SK-N-SH treated with all-trans-retinoic acid at 6 μM for 48 hours (cell line): ENCODE results near the gene RHNO1.

ENCODE experiments used
- ARNTL ChIP-seq: fragments of 450-650 bp; formaldehyde crosslinking; IDR thresholded peaks from 2 replicates; pipeline ENCODE4 v1.5.0; 2020; ENCODE audit warnings: low read depth, mild to moderate bottlenecking, moderate library complexity, borderline replicate concordance
- ESRRG ChIP-seq: fragments of 250-450 bp; sonication (Bioruptor Pico); IDR thresholded peaks from 2 replicates; pipeline ENCODE4 v1.6.1; 2021; ENCODE audit warnings: mild to moderate bottlenecking
- ISL1 ChIP-seq: fragments of 250-450 bp; sonication (Bioruptor Pico); IDR thresholded peaks from 2 replicates; pipeline ENCODE4 v2.1.2; 2022; ENCODE audit warnings: mild to moderate bottlenecking, moderate library complexity
- OSR1 ChIP-seq: fragments of 250-450 bp; sonication (Bioruptor Pico); IDR thresholded peaks from 2 replicates; pipeline ENCODE4 v1.8.0; 2022; ENCODE audit warnings: moderate library complexity, mild to moderate bottlenecking, inconsistent platforms
- RARB ChIP-seq: fragments of 250-450 bp; sonication (Bioruptor Pico); IDR thresholded peaks from 2 replicates; pipeline ENCODE4 v1.8.0; 2021; ENCODE audit warnings: mild to moderate bottlenecking, moderate library complexity
- SNAI2 ChIP-seq: fragments of 250-450 bp; sonication (Bioruptor Pico); IDR thresholded peaks from 2 replicates; pipeline ENCODE4 v1.5.0; 2020; ENCODE audit warnings: mild to moderate bottlenecking, moderate library complexity
- TOX ChIP-seq: fragments of 250-450 bp; sonication (Bioruptor Pico); IDR thresholded peaks from 2 replicates; pipeline ENCODE4 v1.8.0; 2021; ENCODE audit warnings: mild to moderate bottlenecking, moderate library complexity, borderline replicate concordance
- ZFP30 ChIP-seq: fragments of 450-650 bp; formaldehyde crosslinking; IDR thresholded peaks from 2 replicates; pipeline ENCODE4 v1.5.0; 2022; ENCODE audit warnings: mild to moderate bottlenecking, moderate library complexity
- ZNF565 ChIP-seq: fragments of 450-650 bp; formaldehyde crosslinking; conservative IDR thresholded peaks from 2 replicates; pipeline ENCODE4 v1.5.0; 2020; ENCODE audit warnings: low read depth, mild to moderate bottlenecking, moderate library complexity
- ZNF8 ChIP-seq: fragments of 450-650 bp; formaldehyde crosslinking; IDR thresholded peaks from 2 replicates; pipeline ENCODE4 v1.5.0; 2020; ENCODE audit warnings: mild to moderate bottlenecking, moderate library complexity
- TF ChIP-seq, protein P1 (sequence below): fragments of 250-450 bp; sonication (Bioruptor Pico); IDR thresholded peaks from 2 replicates; pipeline ENCODE4 v1.5.1; 2020; ENCODE audit warnings: low read depth, mild to moderate bottlenecking, moderate library complexity
- TF ChIP-seq, protein P2 (sequence below): fragments of 250-450 bp; sonication (Bioruptor Pico); IDR thresholded peaks from 2 replicates; pipeline ENCODE4 v1.8.0; 2021; ENCODE audit warnings: low read depth, mild to moderate bottlenecking, moderate library complexity, borderline replicate concordance
- TF ChIP-seq, protein P3 (sequence below): fragments of 250-450 bp; sonication (Bioruptor Pico); IDR thresholded peaks from 2 replicates; pipeline ENCODE4 v1.5.0; 2020; ENCODE audit warnings: mild to moderate bottlenecking, moderate library complexity

DNA sequence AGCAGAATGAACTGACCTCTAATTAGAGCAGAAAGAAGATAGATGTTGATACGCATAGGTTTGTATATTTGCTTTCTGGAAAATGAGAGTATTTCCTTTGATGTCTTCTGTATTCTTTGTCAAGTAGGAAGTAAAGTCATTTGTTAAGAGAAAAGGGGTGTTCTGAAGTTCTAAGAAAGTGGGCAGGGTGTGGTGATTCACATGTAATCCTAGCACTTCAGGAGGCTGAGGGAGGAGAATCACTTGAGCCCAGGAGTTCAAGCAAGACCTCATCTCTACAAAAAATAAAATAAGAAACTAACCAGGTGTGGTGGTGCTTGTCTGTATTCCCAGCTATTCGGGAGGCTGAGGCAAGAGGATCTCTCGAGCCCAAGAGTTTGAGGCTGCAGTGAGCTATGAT is 2.8 kb downstream of the RHNO1 start:
- no peak for TF ChIP-seq ESRRG (CRISPR knock-in tag)
- no peak for TF ChIP-seq OSR1 (CRISPR knock-in tag)
- TF ChIP-seq SNAI2 (CRISPR knock-in tag): no peak
- no peak for TF ChIP-seq ZNF565 (CRISPR knock-in tag)
- no peak for TF ChIP-seq ISL1 (CRISPR knock-in tag)
- no peak for TF ChIP-seq ARNTL (CRISPR knock-in tag)
- TF ChIP-seq, protein P1, sequence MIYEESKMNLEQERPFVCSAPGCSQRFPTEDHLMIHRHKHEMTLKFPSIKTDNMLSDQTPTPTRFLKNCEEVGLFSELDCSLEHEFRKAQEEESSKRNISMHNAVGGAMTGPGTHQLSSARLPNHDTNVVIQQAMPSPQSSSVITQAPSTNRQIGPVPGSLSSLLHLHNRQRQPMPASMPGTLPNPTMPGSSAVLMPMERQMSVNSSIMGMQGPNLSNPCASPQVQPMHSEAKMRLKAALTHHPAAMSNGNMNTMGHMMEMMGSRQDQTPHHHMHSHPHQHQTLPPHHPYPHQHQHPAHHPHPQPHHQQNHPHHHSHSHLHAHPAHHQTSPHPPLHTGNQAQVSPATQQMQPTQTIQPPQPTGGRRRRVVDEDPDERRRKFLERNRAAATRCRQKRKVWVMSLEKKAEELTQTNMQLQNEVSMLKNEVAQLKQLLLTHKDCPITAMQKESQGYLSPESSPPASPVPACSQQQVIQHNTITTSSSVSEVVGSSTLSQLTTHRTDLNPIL (CRISPR knock-in tag): no peak
- TF ChIP-seq TOX (CRISPR knock-in tag): no peak
- TF ChIP-seq, protein P2, sequence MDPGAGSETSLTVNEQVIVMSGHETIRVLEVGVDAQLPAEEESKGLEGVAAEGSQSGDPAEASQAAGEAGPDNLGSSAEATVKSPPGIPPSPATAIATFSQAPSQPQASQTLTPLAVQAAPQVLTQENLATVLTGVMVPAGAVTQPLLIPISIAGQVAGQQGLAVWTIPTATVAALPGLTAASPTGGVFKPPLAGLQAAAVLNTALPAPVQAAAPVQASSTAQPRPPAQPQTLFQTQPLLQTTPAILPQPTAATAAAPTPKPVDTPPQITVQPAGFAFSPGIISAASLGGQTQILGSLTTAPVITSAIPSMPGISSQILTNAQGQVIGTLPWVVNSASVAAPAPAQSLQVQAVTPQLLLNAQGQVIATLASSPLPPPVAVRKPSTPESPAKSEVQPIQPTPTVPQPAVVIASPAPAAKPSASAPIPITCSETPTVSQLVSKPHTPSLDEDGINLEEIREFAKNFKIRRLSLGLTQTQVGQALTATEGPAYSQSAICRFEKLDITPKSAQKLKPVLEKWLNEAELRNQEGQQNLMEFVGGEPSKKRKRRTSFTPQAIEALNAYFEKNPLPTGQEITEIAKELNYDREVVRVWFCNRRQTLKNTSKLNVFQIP (CRISPR knock-in tag): no peak
- TF ChIP-seq, protein P3, sequence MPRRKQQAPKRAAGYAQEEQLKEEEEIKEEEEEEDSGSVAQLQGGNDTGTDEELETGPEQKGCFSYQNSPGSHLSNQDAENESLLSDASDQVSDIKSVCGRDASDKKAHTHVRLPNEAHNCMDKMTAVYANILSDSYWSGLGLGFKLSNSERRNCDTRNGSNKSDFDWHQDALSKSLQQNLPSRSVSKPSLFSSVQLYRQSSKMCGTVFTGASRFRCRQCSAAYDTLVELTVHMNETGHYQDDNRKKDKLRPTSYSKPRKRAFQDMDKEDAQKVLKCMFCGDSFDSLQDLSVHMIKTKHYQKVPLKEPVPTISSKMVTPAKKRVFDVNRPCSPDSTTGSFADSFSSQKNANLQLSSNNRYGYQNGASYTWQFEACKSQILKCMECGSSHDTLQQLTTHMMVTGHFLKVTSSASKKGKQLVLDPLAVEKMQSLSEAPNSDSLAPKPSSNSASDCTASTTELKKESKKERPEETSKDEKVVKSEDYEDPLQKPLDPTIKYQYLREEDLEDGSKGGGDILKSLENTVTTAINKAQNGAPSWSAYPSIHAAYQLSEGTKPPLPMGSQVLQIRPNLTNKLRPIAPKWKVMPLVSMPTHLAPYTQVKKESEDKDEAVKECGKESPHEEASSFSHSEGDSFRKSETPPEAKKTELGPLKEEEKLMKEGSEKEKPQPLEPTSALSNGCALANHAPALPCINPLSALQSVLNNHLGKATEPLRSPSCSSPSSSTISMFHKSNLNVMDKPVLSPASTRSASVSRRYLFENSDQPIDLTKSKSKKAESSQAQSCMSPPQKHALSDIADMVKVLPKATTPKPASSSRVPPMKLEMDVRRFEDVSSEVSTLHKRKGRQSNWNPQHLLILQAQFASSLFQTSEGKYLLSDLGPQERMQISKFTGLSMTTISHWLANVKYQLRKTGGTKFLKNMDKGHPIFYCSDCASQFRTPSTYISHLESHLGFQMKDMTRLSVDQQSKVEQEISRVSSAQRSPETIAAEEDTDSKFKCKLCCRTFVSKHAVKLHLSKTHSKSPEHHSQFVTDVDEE: no peak
- TF ChIP-seq ZNF8 (CRISPR knock-in tag): no peak
- no peak for TF ChIP-seq RARB
- TF ChIP-seq ZFP30 (CRISPR knock-in tag): no peak
